Transverse colon (tissue), 4 donors: ENCODE data around the gene FRYL. TPM values are rescaled to one million over a fixed set of nuclear protein-coding genes. Genes with fewer than 3 reads are reported as not detected.
"Not testable (repeated sequence)": the region's sequence is repeated elsewhere in the genome, so short reads cannot be mapped to it uniquely, and the experiment has no call there.

Source experiments
- DNase-seq: peaks from one replicate; pipeline ENCODE4 v3.0.0-alpha.2; 2019
- H3K27ac ChIP-seq, 4 donors: fragments of 200-600 bp; sonication (generic); 2 replicates each; pipeline ENCODE4 v1.5.1; 2016 to 2018; ENCODE audit warnings: inconsistent platforms in 4 of 4
- H3K27me3 ChIP-seq: fragments of 200-600 bp; sonication (generic); 2 replicates; pipeline ENCODE4 v1.5.1; 2017; ENCODE audit warnings: inconsistent platforms
- H3K36me3 ChIP-seq, 4 donors: fragments of 200-600 bp; sonication (generic); 2 replicates each; pipeline ENCODE4 v1.5.1; 2017 to 2019; ENCODE audit warnings: inconsistent platforms in 4 of 4
- H3K4me1 ChIP-seq, 4 donors: fragments of 200-600 bp; sonication (generic); 2 replicates each; pipeline ENCODE4 v1.5.1; 2017 to 2020; ENCODE audit warnings: inconsistent platforms in 4 of 4
- H3K4me3 ChIP-seq, 4 donors: fragments of 200-600 bp; sonication (generic); 1 replicate in 1 of 4; 2 replicates in 3 of 4; pipeline versions ENCODE4 v1.5.1 to v1.6.1; 2017 to 2019; ENCODE audit warnings: inconsistent platforms in 4 of 4
- H3K9me3 ChIP-seq, 2 donors: fragments of 200-600 bp; sonication (generic); 2 replicates each; pipeline ENCODE4 v1.5.1; 2017 to 2019; ENCODE audit warnings: inconsistent platforms in 2 of 2
- CTCF ChIP-seq, 5 experiments: fragments of 200-600 bp in 3 of 5; fragments of 450-650 bp in 2 of 5; sonication (generic) in 3 of 5; IDR thresholded peaks; 1 replicate in 2 of 5; 2 replicates in 3 of 5; pipeline ENCODE4 v1.5.1; 2016 to 2017; ENCODE audit warnings: antibody characterized with exemption in 5 of 5, inconsistent platforms in 3 of 5, mild to moderate bottlenecking in 2 of 5, moderate library complexity in 1 of 5
- EP300 ChIP-seq: sonication (generic); formaldehyde crosslinking; IDR thresholded peaks from one replicate; pipeline ENCODE4 v1.6.1; 2017; ENCODE audit warnings: antibody characterized with exemption, low read depth
- POLR2A ChIP-seq: fragments of 450-650 bp; IDR thresholded peaks from one replicate; pipeline ENCODE4 v1.6.1; 2016; ENCODE audit warnings: antibody characterized with exemption, mild to moderate bottlenecking, moderate library complexity
- POLR2AphosphoS5 ChIP-seq, 3 donors: sonication (generic); formaldehyde crosslinking; IDR thresholded peaks; one replicate each; pipeline ENCODE4 v1.6.1; 2016; ENCODE audit warnings: antibody characterized with exemption in 3 of 3
- WGBS, 2 donors: methylation state at CpG; one replicate each; pipeline ENCODE4 v1.1.5; 2018; ENCODE audit warnings: low coverage in 1 of 2; 5-methylcytosine and 5-hydroxymethylcytosine counted together
- in situ Hi-C, 4 donors: fragments of 200-750 bp; cut with MboI; loops; one replicate each; pipeline versions ENCODE4 v1.15.0 to v1.15.1; 2017; ENCODE audit warnings: low sequenced_read_pairs in 3 of 4, low pct_ligation_motif_present in 1 of 4, low pct_unique_long_range_greater_than_20kb in 1 of 4
- intact Hi-C: fragments of 100-400 bp; cut with DNase I; formaldehyde crosslinking; loops from one replicate; pipeline ENCODE4 v1.15.1; 2023; ENCODE audit warnings: low total_unique reads
- total RNA-seq, 4 donors: library from RNA; depleted of rRNA; stranded (reverse); fragments of >200 nt; gene quantifications; one replicate each; pipeline ENCODE4 v1.1.0, GENCODE V29; 2016

The FRYL gene
- total RNA-seq, 4 donors from 2014 or later, result 477 to 645 (median 545) TPM

- DNase-seq, result no peak
- in situ Hi-C loops (no loop called here), intact Hi-C loops (no loop called here)
- Histone ChIP-seq H3K27ac (no peak overlapping the region), H3K4me3 (no peak overlapping the region), H3K9me3 (no peaks in the 10 kb centered on the region), H3K4me1 (peaks cover 0 to 23% (median 3%) of the 10 kb centered on the region in 4 donors), H3K36me3 (no peaks in the 10 kb centered on the region), H3K27me3 (no peaks in the 10 kb centered on the region)
- 13 to 28% methylated on average over 3 of the region's 3 CpGs for WGBS, 2 donors
- no peak for TF ChIP-seq EP300
- no peak for TF ChIP-seq CTCF (IDR thresholded peaks at IDR 0.05)
- TF ChIP-seq POLR2A, result no peak
- no peak for TF ChIP-seq POLR2AphosphoS5 (IDR thresholded peaks at IDR 0.05)
These were observed 21.1 kb upstream of the FRYL start for GRCh38 chr4:48801016-48801715.

GRCh38 chr4:48800155-48800554, 20.1 kb upstream of the FRYL start:
- intact Hi-C loops, H3K4me3 ChIP-seq, DNase-seq, H3K36me3 ChIP-seq, in situ Hi-C loops, H3K27ac ChIP-seq, H3K9me3 ChIP-seq, H3K27me3 ChIP-seq: not testable (repeated sequence)
- peaks cover 0 to 27% (median 3%) of the 10 kb centered on the region in 4 donors for H3K4me1 ChIP-seq
- WGBS, 2 donors, result 76 to 86% methylated on average over 2 of the region's 2 CpGs

GRCh38 chr4:48799157-48799556, 19.1 kb upstream of the FRYL start:
- no peak overlapping the region for H3K4me3 ChIP-seq
- TF ChIP-seq CTCF (IDR thresholded peaks at IDR 0.05), result no peak
- no peak for TF ChIP-seq POLR2A
- TF ChIP-seq POLR2AphosphoS5 (IDR thresholded peaks at IDR 0.05), result no peak
- no peak for TF ChIP-seq EP300
- no peak overlapping the region for H3K27ac ChIP-seq
- H3K4me1 ChIP-seq, result peaks cover 0 to 27% (median 3%) of the 10 kb centered on the region in 4 donors
- in situ Hi-C loops, result loop anchor here in 2 of 4 donors (25.0 kb wide), 2 partner anchors 163 to 462 kb away; partner anchors contain the start of gene SLAIN2 (in 2 of the 2)
- DNase-seq, result no peak
- no peaks in the 10 kb centered on the region for H3K36me3 ChIP-seq
- WGBS, 2 donors, result 40 to 44% methylated on average over 1 to 2 of the region's 2 CpGs
- no peaks in the 10 kb centered on the region for H3K9me3 ChIP-seq
- H3K27me3 ChIP-seq, result no peaks in the 10 kb centered on the region
- intact Hi-C loops, result no loop called here

GRCh38 chr4:48798117-48798516, 18.0 kb upstream of the FRYL start:
- no peak for DNase-seq
- H3K9me3 ChIP-seq, result no peaks in the 10 kb centered on the region
- in situ Hi-C loops, result loop anchor here in 2 of 4 donors (25.0 kb wide), 2 partner anchors 164 to 461 kb away; partner anchors contain the start of gene SLAIN2 (in 2 of the 2)

More at GRCh38 chr4:48798117-48798516, 18.0 kb upstream of the FRYL start:
- no peak overlapping the region for H3K27ac ChIP-seq
- H3K4me3 ChIP-seq, result no peak overlapping the region
- no peaks in the 10 kb centered on the region for H3K36me3 ChIP-seq
- peaks cover 0 to 27% (median 3%) of the 10 kb centered on the region in 4 donors for H3K4me1 ChIP-seq
- intact Hi-C loops, result no loop called here
- TF ChIP-seq POLR2A (no peak), CTCF (IDR thresholded peaks at IDR 0.05) (no peak), EP300 (no peak), POLR2AphosphoS5 (IDR thresholded peaks at IDR 0.05) (no peak)
- no peaks in the 10 kb centered on the region for H3K27me3 ChIP-seq
- WGBS, 2 donors, result 86 to 90% methylated on average over 2 of the region's 2 CpGs
